Glutamatergic neuron (in vitro differentiated cells): ENCODE measurements around the gene SPEG. TPM values are rescaled to one million over a fixed set of nuclear protein-coding genes. Genes with fewer than 3 reads are reported as not detected.

Experiments used
- DNase-seq: peaks from one replicate; pipeline ENCODE4 v3.0.0; 2022
- H3K27ac Mint-ChIP-seq: one replicate; pipeline ENCODE4 v1.8.0; 2020; ENCODE audit warnings: mild to moderate bottlenecking, mixed read lengths, inconsistent platforms; ENCODE audit not compliant: unreplicated experiment
- H3K27me3 Mint-ChIP-seq: one replicate; pipeline ENCODE4 v1.8.0; 2020; ENCODE audit warnings: mild to moderate bottlenecking, moderate library complexity, mixed read lengths, inconsistent platforms; ENCODE audit not compliant: unreplicated experiment
- H3K36me3 Mint-ChIP-seq: one replicate; pipeline ENCODE4 v1.8.0; 2020; ENCODE audit warnings: mild to moderate bottlenecking, mixed read lengths, inconsistent platforms; ENCODE audit not compliant: unreplicated experiment
- H3K4me1 Mint-ChIP-seq: one replicate; pipeline ENCODE4 v1.8.0; 2020; ENCODE audit warnings: mild to moderate bottlenecking, low read depth, mixed read lengths, inconsistent platforms; ENCODE audit not compliant: unreplicated experiment
- H3K4me3 Mint-ChIP-seq: one replicate; pipeline ENCODE4 v1.8.0; 2020; ENCODE audit warnings: mild to moderate bottlenecking, mixed read lengths, inconsistent platforms; ENCODE audit not compliant: unreplicated experiment
- H3K9me3 Mint-ChIP-seq: one replicate; pipeline ENCODE4 v1.8.0; 2020; ENCODE audit warnings: mild to moderate bottlenecking, moderate library complexity, mixed read lengths, inconsistent platforms; ENCODE audit not compliant: unreplicated experiment
- total RNA-seq: library from RNA; stranded (reverse); fragmentation: NEBNext Ultra II Directional; extraction: Animal tissue kit (Norgen Biotek cat#: 25700); gene quantifications from one replicate; pipeline ENCODE4 v1.2.1, GENCODE V29; 2021; ENCODE audit not compliant: unreplicated experiment
- TF ChIP-seq, protein P1 (sequence below): fragments of 200-600 bp; sonication (generic); IDR thresholded peaks from one replicate; pipeline ENCODE4 v1.5.0; 2021; ENCODE audit not compliant: partially characterized antibody, unreplicated experiment

SPEG gene
- total RNA-seq, 1 donor from 2014 or later, result 92.9 TPM

DNA sequence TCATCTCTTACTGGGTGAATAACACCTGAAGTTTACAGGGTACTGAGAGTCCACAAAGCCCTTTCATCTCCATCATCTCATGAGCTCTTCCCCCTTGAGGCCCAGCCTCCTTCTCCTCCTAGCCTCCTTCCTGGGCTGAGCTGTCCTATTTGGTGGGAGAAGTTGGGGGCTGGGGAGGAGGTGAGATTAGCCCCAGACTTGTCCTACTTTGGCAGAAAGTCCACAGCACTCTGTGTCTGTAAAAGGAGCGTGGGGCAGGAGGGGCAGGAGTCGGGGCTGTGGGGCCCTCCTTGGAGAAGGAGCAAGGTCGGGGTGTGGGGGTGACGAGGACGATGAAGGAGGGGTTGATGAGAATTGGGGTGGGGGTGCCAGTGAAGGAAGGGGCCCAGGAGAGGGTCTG is 26.4 kb upstream of the SPEG start:
- H3K27ac Mint-ChIP-seq, result no peak overlapping the region
- H3K36me3 Mint-ChIP-seq, result peaks cover 3% of the 10 kb centered on the region
- no peak overlapping the region for H3K4me3 Mint-ChIP-seq
- peaks cover 4% of the 10 kb centered on the region for H3K27me3 Mint-ChIP-seq
- TF ChIP-seq, protein P1, sequence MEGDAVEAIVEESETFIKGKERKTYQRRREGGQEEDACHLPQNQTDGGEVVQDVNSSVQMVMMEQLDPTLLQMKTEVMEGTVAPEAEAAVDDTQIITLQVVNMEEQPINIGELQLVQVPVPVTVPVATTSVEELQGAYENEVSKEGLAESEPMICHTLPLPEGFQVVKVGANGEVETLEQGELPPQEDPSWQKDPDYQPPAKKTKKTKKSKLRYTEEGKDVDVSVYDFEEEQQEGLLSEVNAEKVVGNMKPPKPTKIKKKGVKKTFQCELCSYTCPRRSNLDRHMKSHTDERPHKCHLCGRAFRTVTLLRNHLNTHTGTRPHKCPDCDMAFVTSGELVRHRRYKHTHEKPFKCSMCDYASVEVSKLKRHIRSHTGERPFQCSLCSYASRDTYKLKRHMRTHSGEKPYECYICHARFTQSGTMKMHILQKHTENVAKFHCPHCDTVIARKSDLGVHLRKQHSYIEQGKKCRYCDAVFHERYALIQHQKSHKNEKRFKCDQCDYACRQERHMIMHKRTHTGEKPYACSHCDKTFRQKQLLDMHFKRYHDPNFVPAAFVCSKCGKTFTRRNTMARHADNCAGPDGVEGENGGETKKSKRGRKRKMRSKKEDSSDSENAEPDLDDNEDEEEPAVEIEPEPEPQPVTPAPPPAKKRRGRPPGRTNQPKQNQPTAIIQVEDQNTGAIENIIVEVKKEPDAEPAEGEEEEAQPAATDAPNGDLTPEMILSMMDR, result no peak
- peaks cover 11% of the 10 kb centered on the region for H3K9me3 Mint-ChIP-seq
- H3K4me1 Mint-ChIP-seq, result peaks cover 15% of the 10 kb centered on the region
- no peak for DNase-seq

DNA sequence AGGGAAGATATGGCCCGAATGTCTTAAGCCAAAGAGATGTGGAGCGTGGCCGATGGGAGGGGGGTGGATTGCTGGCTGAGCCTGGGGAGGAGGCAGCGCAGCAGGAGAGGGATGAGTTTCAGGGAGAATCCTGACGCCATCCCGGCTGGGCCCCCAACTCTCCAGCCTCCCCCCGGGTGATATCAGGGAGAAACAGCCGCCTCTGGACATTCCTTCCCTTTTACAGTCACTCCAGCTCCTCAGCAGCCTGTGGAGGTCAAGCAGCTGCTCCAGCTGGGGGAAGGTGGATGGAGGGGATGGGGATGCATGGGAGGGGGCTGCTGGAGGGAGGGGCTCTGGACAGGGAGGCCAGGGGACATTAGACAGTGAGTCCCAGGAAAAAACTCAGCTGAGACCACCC is 26.0 kb upstream of the SPEG start:
- TF ChIP-seq, protein P1, result no peak
- Mint-ChIP-seq H3K27ac (no peak overlapping the region), H3K4me1 (peaks cover 13% of the 10 kb centered on the region), H3K4me3 (no peak overlapping the region), H3K9me3 (peaks cover 9% of the 10 kb centered on the region), H3K36me3 (peaks cover 3% of the 10 kb centered on the region), H3K27me3 (peaks cover 4% of the 10 kb centered on the region)
- no peak for DNase-seq

DNA sequence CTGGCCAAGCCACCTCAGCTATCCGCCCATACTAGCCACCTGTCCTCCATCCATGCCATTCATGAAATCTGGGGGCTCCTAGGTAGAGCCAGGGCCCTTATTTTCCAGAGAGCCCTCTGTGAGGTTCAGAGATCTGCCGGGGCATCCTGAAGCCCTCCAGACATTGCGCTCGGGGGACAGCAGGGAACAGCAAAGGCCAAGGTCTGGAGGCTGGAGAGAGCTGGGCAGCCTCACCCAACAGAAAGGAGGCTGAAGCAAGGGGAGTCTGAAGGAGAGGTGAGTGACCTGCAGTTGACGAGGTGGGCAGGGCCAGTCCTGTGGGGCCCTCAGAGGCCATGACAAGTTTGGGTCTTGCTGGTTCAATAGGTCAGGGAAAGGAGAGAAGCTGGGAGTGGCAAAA is 25.0 kb upstream of the SPEG start:
- H3K27me3 Mint-ChIP-seq, result peaks cover 4% of the 10 kb centered on the region
- TF ChIP-seq, protein P1, result no peak
- H3K27ac Mint-ChIP-seq, result no peak overlapping the region
- H3K36me3 Mint-ChIP-seq, result peaks cover 3% of the 10 kb centered on the region
- H3K9me3 Mint-ChIP-seq, result peaks cover 8% of the 10 kb centered on the region
- no peak for DNase-seq
- no peak overlapping the region for H3K4me3 Mint-ChIP-seq
- H3K4me1 Mint-ChIP-seq, result peaks cover 10% of the 10 kb centered on the region

DNA sequence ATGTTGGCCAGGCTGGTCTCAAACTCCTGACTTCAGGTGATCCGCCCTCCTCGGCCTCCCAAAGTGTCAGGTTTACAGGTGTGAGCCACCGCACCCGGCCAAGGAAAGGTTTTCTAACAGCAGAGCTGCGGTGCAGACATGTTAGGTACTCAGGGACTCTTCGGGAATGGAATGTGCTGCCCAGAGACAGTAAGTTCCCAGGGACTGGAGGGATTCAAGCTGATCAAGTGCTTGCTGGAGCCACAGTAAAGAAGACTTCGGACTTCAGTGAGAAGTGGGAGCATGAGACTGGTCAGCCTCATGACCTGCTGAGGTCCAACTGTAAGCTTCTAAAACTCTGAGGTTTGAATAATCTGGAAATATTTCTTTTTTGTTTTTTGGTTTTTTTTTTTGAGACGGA is 24.3 kb upstream of the SPEG start:
- no peak overlapping the region for H3K27ac Mint-ChIP-seq
- H3K27me3 Mint-ChIP-seq, result peaks cover 4% of the 10 kb centered on the region
- TF ChIP-seq, protein P1, result no peak
- DNase-seq, result no peak
- no peak overlapping the region for H3K4me3 Mint-ChIP-seq
- H3K9me3 Mint-ChIP-seq, result peaks cover 8% of the 10 kb centered on the region
- peaks cover 6% of the 10 kb centered on the region for H3K4me1 Mint-ChIP-seq
- H3K36me3 Mint-ChIP-seq, result peaks cover 3% of the 10 kb centered on the region

DNA sequence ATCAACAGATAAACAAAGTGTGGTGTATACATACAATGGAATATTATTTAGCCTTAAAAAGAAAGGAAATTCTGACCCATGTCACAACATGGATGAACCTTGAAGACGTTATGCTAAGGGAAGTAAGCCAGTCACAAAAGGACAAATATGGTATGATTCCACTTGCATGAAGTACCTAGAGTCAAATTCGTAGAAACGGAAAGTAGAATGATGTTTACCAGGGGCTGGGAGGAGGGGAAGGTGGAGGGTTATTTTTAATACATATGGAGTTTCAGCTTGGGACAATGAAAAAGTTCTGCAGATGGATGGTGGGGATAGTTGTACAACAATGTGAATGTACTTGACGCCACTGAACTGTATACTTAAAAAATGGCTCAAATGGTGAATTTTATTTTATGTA is 19.8 kb upstream of the SPEG start:
- no peaks in the 10 kb centered on the region for H3K4me1 Mint-ChIP-seq
- no peak for DNase-seq
- no peak overlapping the region for H3K27ac Mint-ChIP-seq
- peaks cover 3% of the 10 kb centered on the region for H3K36me3 Mint-ChIP-seq
- TF ChIP-seq, protein P1, result no peak
- H3K27me3 Mint-ChIP-seq, result peaks cover 2% of the 10 kb centered on the region
- H3K9me3 Mint-ChIP-seq, result peaks cover 3% of the 10 kb centered on the region
- H3K4me3 Mint-ChIP-seq, result no peak overlapping the region
